GM13977 (cell line): ENCODE data around the gene ISOC1.

Experiments
- DNase-seq: peaks from one replicate; pipeline ENCODE4 v3.0.0; 2012; ENCODE audit warnings: low spot score
- CTCF ChIP-seq: IDR thresholded peaks from 2 replicates; pipeline ENCODE4 v1.5.1; 2012; ENCODE audit warnings: mild to moderate bottlenecking, control low read depth; ENCODE audit not compliant: insufficient read depth; ENCODE audit errors: extremely low read depth, missing control alignments
- in situ Hi-C: fragments of 300-500 bp; cut with MboI; formaldehyde crosslinking; loops from one replicate; pipeline ENCODE4 v1.12.0; 2022; ENCODE audit warnings: low sequenced_read_pairs, low pct_unique_long_range_greater_than_20kb, mixed read lengths, inconsistent platforms; ENCODE audit not compliant: unreplicated experiment

Gene ISOC1

GRCh38 chr5:129112295-129112694 is 17.7 kb downstream of the ISOC1 start:
- in situ Hi-C loops = no loop called here
- no peak for TF ChIP-seq CTCF
- no peak for DNase-seq

DNA sequence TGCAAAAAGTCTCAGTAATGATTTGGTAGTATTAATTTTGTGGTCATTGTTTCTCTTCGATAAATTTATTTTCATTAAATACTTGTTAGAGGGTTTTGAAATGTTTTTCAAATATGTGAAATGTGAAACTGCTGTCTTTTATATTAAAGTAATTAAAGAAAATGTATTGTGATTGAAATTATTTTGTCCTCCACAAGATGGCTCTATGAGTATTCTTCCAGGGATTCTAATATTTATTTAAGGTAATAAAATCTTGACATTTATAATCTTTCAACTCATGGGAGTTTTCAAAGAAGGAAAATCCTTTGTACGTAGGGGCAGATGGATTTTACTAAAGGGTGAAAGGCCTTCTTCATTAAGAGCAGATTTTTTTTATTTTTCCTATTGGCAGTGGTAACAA is 19.3 kb downstream of the ISOC1 start:
- TF ChIP-seq CTCF = no peak
- DNase-seq = no peak
- in situ Hi-C loops = no loop called here

- no peak for DNase-seq
- in situ Hi-C loops = no loop called here
- no peak for TF ChIP-seq CTCF
Observed at GRCh38 chr5:129114539-129115193, 20.1 kb downstream of the ISOC1 start.

GRCh38 chr5:129115680-129116079 is 21.1 kb downstream of the ISOC1 start:
- no peak for TF ChIP-seq CTCF
- no peak for DNase-seq
- in situ Hi-C loops = no loop called here

DNA sequence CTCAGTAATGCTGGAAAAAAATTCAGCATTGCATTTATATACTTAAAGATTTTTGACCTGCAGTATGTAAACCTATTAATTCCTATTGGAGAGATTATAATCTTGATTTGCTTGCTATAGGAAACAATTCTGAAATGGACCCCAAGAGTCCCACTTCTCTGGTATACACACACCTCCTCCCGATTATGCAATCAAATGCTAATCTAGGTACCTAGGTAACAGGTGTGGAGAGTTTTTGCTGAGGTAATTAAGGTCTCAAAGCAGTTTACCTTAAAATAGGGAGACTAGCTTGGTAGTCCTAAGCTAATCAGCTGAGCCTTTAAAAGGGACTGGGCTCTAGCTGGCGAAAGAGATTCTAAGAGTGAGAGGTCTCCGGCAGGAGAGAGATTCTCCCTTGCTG is 22.2 kb downstream of the ISOC1 start:
- no peak for TF ChIP-seq CTCF
- in situ Hi-C loops = no loop called here
- DNase-seq = no peak

- no peak for DNase-seq
- in situ Hi-C loops = no loop called here
- no peak for TF ChIP-seq CTCF
Observed at GRCh38 chr5:129118405-129118804, 23.9 kb downstream of the ISOC1 start.

- in situ Hi-C loops = no loop called here
- no peak for TF ChIP-seq CTCF
- no peak for DNase-seq
Observed at GRCh38 chr5:129118826-129119225, 24.3 kb downstream of the ISOC1 start.
